ENCODE measurements around the gene OGN. TPM values are rescaled to one million over a fixed set of nuclear protein-coding genes. Genes with fewer than 3 reads are reported as not detected.

OGN gene
- total RNA-seq, 2 donors from 2014 or later: 210 to 600 TPM

DNA sequence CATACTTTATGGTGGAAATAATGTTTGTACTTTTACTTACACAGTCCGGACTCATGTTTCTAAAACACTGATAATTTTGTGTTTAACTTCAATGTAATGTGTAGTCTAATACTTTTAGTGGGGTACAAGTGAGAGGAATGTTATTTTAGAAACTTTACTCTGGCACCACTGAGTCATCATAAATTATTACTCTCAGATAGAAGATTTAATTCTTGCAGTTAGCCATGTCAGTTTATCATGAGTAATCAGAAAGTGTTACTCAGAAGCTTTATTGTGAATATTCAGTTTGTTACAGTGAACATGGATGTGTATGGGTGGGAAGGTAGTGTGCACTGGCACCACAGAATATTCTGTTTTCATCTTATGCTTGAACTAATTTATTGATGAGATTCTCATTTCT, 20.0 kb downstream of the OGN start:
- Histone ChIP-seq H3K27me3 (replicated peaks; ENCODE audit: insufficient read depth) (no peaks in the 10 kb centered on the region), H3K36me3 (peaks cover 14% of the 10 kb centered on the region), H3K4me1 (ENCODE audit: control insufficient read depth in 1 of 2, low read depth in 2 of 2) (peaks cover 0 to 45% of the 10 kb centered on the region in 2 donors), H3K4me3 (no peak overlapping the region), H3K9me3 (no peaks in the 10 kb centered on the region), H3K27ac (peak overlapping the region; percentile 76 to 80)
- DNase-seq (ENCODE audit: low spot score) (no peak), ATAC-seq (ENCODE audit: insufficient number of reproducible peaks, low FRiP score, low read depth) (no peak)
- TF ChIP-seq, protein P1, sequence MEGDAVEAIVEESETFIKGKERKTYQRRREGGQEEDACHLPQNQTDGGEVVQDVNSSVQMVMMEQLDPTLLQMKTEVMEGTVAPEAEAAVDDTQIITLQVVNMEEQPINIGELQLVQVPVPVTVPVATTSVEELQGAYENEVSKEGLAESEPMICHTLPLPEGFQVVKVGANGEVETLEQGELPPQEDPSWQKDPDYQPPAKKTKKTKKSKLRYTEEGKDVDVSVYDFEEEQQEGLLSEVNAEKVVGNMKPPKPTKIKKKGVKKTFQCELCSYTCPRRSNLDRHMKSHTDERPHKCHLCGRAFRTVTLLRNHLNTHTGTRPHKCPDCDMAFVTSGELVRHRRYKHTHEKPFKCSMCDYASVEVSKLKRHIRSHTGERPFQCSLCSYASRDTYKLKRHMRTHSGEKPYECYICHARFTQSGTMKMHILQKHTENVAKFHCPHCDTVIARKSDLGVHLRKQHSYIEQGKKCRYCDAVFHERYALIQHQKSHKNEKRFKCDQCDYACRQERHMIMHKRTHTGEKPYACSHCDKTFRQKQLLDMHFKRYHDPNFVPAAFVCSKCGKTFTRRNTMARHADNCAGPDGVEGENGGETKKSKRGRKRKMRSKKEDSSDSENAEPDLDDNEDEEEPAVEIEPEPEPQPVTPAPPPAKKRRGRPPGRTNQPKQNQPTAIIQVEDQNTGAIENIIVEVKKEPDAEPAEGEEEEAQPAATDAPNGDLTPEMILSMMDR (IDR thresholded peaks at IDR 0.05): no peak

DNA sequence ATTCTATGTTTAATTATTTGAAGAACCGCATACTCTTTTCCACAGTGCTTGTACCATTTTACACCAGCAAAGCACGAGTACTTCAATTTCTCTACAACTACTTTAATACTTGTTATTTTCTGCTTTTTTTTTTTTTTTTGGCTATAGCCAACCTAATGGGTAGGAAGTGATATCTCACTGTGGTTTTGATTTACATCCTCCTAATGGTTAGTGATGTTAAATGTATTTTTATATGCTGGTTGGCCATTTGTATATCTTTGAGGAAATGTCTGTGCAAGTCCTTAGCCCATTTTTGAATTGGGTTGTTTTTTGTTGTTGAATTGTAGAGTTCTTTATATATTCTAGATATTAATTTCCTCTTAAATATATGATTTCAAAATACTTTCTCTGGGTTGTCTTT, 22.6 kb downstream of the OGN start:
- ATAC-seq (ENCODE audit: insufficient number of reproducible peaks, low FRiP score, low read depth): no peak
- no peak for DNase-seq (ENCODE audit: low spot score)

DNA sequence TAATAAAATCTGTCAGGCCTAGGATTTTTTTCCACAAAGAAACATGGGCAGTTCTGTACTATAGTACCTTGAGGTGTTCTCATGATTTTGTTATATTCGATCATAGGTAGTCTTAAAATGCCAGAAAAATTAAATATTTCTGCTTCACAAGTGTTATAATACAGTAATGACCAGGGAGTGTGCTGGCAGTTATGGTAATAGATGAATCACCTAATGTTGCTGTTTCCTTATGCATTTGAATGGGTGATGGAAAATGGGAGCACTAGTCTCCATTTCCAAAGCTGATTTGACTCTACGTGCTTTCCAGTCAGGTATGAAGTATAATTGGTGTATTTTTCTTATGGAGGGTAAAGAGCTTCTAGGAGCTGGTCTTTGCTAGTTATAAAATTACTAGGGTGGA, 23.8 kb downstream of the OGN start:
- no peak overlapping the region for H3K27ac ChIP-seq

More for the DNA sequence above, 22.6 kb downstream of the OGN start:
- Histone ChIP-seq H3K9me3 (no peaks in the 10 kb centered on the region), H3K27me3 (replicated peaks; ENCODE audit: insufficient read depth) (no peaks in the 10 kb centered on the region), H3K4me3 (no peak overlapping the region), H3K36me3 (peaks cover 5% of the 10 kb centered on the region), H3K27ac (no peak overlapping the region), H3K4me1 (ENCODE audit: control insufficient read depth in 1 of 2, low read depth in 2 of 2) (peaks cover 0 to 45% of the 10 kb centered on the region in 2 donors)
- TF ChIP-seq, protein P1 (IDR thresholded peaks at IDR 0.05): no peak

DNA sequence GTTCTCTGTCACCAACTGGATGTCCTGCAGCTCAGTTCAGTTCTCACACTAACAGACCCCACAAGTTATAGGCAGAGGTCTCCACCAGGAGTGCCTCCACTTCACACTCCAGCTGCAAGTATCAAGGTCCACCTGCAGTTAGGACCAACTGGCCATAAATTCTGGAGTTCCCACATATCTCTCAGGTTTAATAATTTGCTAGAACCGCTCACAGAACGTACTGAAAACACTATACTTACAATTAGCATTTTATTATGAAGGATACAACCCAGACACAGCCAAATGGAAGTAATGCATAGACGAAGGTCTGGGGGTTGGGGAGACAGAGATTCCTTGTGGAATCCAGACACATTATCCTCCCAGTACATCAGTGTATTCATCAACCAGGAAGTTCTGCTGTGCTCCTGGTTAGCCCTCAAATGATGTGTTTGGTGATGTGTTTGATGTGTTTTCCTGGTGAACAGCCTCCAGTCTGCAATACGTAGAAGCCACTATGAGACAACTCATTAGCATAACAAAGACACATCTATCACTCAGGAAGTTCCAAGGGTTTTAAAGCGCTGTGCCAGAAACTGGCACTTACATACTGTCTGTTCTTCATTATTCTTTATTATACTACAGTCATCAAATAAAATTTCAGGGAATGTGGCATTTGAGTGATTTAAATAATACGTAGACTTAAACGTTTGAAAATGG, 25.4 kb downstream of the OGN start:
- Histone ChIP-seq H3K27ac (no peak overlapping the region), H3K4me1 (ENCODE audit: control insufficient read depth in 1 of 2, low read depth in 2 of 2) (peaks cover 0 to 17% of the 10 kb centered on the region in 2 donors), H3K9me3 (no peaks in the 10 kb centered on the region), H3K36me3 (no peaks in the 10 kb centered on the region), H3K27me3 (replicated peaks; ENCODE audit: insufficient read depth) (no peaks in the 10 kb centered on the region), H3K4me3 (no peak overlapping the region)
- TF ChIP-seq, protein P1 (IDR thresholded peaks at IDR 0.05): no peak
- no peak for ATAC-seq (ENCODE audit: insufficient number of reproducible peaks, low FRiP score, low read depth)
- no peak for DNase-seq (ENCODE audit: low spot score)

More for the DNA sequence above, 23.8 kb downstream of the OGN start:
- peaks cover 0 to 33% of the 10 kb centered on the region in 2 donors for H3K4me1 ChIP-seq (ENCODE audit: control insufficient read depth in 1 of 2, low read depth in 2 of 2)
- H3K36me3 ChIP-seq: no peaks in the 10 kb centered on the region
- no peaks in the 10 kb centered on the region for H3K9me3 ChIP-seq
- H3K4me3 ChIP-seq: no peak overlapping the region
- H3K27me3 ChIP-seq (replicated peaks; ENCODE audit: insufficient read depth): no peaks in the 10 kb centered on the region
- ATAC-seq (ENCODE audit: insufficient number of reproducible peaks, low FRiP score, low read depth) (no peak), DNase-seq (ENCODE audit: low spot score) (no peak)
- TF ChIP-seq, protein P1 (IDR thresholded peaks at IDR 0.05): no peak

DNA sequence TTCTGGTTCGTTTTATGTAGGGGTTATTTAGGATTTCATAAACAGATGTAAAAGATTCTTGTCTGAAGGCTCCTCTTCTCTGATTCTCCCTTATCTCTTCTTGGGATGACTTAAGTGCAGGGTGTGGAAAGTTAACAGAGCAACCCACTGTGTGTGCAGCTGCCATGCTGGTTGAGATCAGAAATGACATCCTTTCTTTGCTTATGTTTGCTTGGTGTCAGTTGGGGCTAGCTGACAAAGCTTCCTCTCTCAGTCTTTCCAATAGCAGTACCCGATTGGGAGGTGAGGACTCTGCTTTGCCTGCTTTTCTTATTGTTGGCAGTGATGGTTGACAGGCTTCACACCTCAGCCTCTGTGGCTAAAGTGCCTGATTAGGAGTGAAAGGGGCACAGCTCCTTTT, 26.5 kb downstream of the OGN start:
- H3K36me3 ChIP-seq: no peaks in the 10 kb centered on the region
- peaks cover 0 to 15% of the 10 kb centered on the region in 2 donors for H3K4me1 ChIP-seq (ENCODE audit: control insufficient read depth in 1 of 2, low read depth in 2 of 2)
- H3K27me3 ChIP-seq (replicated peaks; ENCODE audit: insufficient read depth): no peaks in the 10 kb centered on the region
- no peak overlapping the region for H3K4me3 ChIP-seq
- DNase-seq (ENCODE audit: low spot score) (no peak), ATAC-seq (ENCODE audit: insufficient number of reproducible peaks, low FRiP score, low read depth) (no peak)
- peaks cover 6% of the 10 kb centered on the region for H3K9me3 ChIP-seq
- no peak overlapping the region for H3K27ac ChIP-seq
- TF ChIP-seq, protein P1 (IDR thresholded peaks at IDR 0.05): no peak

Data from thoracic aorta (tissue), 2 donors.